Left hindlimb (tissue), 1 donor: ENCODE data around the gene MAEA.

ENCODE experiments used
- DNase-seq: peaks from one replicate; pipeline ENCODE4 v3.0.0-alpha.2; 2018

MAEA gene

GRCh38 chr4:1382776-1383727 lies 93.4 kb downstream of the MAEA start:
- peak; percentile 24 for DNase-seq

GRCh38 chr4:1383728-1384591 lies 94.3 kb downstream of the MAEA start:
- DNase-seq: peak; percentile 21

GRCh38 chr4:1384675-1385372 lies 95.1 kb downstream of the MAEA start:
- DNase-seq: peak; percentile 18

- peak; percentile 24 for DNase-seq
These were observed 96.0 kb downstream of the MAEA start for GRCh38 chr4:1385373-1386340.
